ENCODE measurements around the gene SRC.

Gene SRC

GRCh38 chr20:37424062-37424851 lies 78.3 kb downstream of the SRC start:
- POLR2A ChIA-PET (ENCODE audit: low non-redundant PET), result no interaction called here
- no peak overlapping the region for H3K27ac ChIP-seq
- no peak for DNase-seq (ENCODE audit: low spot score)
- CTCF ChIA-PET, result interaction anchor here (0.6 to 0.7 kb wide), 3 partner anchors 117 to 233 kb away, joined by 3 read pairs; no protein-coding TSS in a partner anchor
- TF ChIP-seq CTCF (conservative IDR thresholded peaks at IDR 0.05; ENCODE audit: low read depth), result no peak

GRCh38 chr20:37425103-37425625 lies 79.2 kb downstream of the SRC start:
- CTCF ChIA-PET, result interaction anchor here (0.5 to 0.7 kb wide), 2 partner anchors 11 to 117 kb away, joined by 3 read pairs; no protein-coding TSS in a partner anchor
- DNase-seq (ENCODE audit: low spot score), result no peak
- H3K27ac ChIP-seq, result no peak overlapping the region
- POLR2A ChIA-PET (ENCODE audit: low non-redundant PET), result no interaction called here
- TF ChIP-seq CTCF (conservative IDR thresholded peaks at IDR 0.05; ENCODE audit: low read depth), result no peak

GRCh38 chr20:37426106-37426505 lies 80.2 kb downstream of the SRC start:
- H3K27ac ChIP-seq, result no peak overlapping the region
- no peak for DNase-seq (ENCODE audit: low spot score)
- ChIA-PET POLR2A (ENCODE audit: low non-redundant PET) (no interaction called here), CTCF (interaction anchor here (0.7 kb wide), 1 partner anchor 42 kb away, joined by 6 read pairs; no protein-coding TSS in a partner anchor)
- no peak for TF ChIP-seq CTCF (conservative IDR thresholded peaks at IDR 0.05; ENCODE audit: low read depth)

- H3K27ac ChIP-seq, result no peak overlapping the region
- no peak for TF ChIP-seq CTCF (conservative IDR thresholded peaks at IDR 0.05; ENCODE audit: low read depth)
- no peak for DNase-seq (ENCODE audit: low spot score)
- CTCF ChIA-PET, result interaction anchor here (0.6 kb wide), 1 partner anchor 299 kb away, joined by 3 read pairs; no protein-coding TSS in a partner anchor
- POLR2A ChIA-PET (ENCODE audit: low non-redundant PET), result no interaction called here
Measured at GRCh38 chr20:37426978-37427377, 81.0 kb downstream of the SRC start.

GRCh38 chr20:37430044-37430443 lies 84.1 kb downstream of the SRC start:
- no peak for DNase-seq (ENCODE audit: low spot score)
- CTCF ChIA-PET, result no interaction called here
- no peak overlapping the region for H3K27ac ChIP-seq
- TF ChIP-seq CTCF (conservative IDR thresholded peaks at IDR 0.05; ENCODE audit: low read depth), result no peak
- POLR2A ChIA-PET (ENCODE audit: low non-redundant PET), result no interaction called here

GRCh38 chr20:37430778-37431460 lies 85.0 kb downstream of the SRC start:
- CTCF ChIA-PET, result interaction anchor here (0.6 kb wide), 1 partner anchor 891 kb away, joined by 3 read pairs; no protein-coding TSS in a partner anchor
- no peak for TF ChIP-seq CTCF (conservative IDR thresholded peaks at IDR 0.05; ENCODE audit: low read depth)
- no peak overlapping the region for H3K27ac ChIP-seq
- no peak for DNase-seq (ENCODE audit: low spot score)
- POLR2A ChIA-PET (ENCODE audit: low non-redundant PET), result no interaction called here

Data from RWPE1 (cell line).